Fibroblast of peridontal ligament (primary cell): ENCODE data around the gene ISY1.

Source experiments
- DNase-seq: peaks from one replicate; pipeline ENCODE4 v3.0.0-alpha.2; 2010; ENCODE audit errors: extremely low read depth

The ISY1 gene

DNA sequence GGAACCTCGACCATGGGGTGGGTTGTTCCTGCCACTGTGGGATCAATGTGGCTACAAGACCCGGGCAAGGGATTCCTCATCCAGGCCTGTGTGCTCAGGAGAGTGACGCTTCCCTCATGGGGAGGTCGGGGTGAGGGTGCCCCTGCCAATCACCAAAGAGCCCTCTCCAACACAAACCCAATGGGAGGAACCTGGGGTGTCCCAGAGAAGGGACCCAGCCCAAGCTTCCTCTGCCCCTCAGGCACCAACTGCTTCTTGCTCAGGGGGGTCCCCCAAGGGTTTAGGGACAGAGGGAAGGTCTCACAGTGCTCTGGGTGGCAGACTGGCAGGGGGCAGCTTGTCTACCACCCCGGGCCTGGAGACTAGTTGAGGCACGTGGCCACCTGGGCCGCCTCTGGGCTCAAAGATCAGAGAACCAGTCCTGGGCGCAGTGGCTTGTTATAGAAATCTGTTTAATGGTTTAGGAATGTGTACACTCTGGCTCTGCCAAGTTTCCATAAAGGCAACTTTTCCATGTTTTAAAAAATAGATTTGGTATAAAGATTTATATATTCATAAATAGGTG is 73.6 kb downstream of the ISY1 start:
- DNase-seq, result peak; percentile 32

GRCh38 chr3:129085818-129086217 is 75.0 kb downstream of the ISY1 start:
- no peak for DNase-seq

DNA sequence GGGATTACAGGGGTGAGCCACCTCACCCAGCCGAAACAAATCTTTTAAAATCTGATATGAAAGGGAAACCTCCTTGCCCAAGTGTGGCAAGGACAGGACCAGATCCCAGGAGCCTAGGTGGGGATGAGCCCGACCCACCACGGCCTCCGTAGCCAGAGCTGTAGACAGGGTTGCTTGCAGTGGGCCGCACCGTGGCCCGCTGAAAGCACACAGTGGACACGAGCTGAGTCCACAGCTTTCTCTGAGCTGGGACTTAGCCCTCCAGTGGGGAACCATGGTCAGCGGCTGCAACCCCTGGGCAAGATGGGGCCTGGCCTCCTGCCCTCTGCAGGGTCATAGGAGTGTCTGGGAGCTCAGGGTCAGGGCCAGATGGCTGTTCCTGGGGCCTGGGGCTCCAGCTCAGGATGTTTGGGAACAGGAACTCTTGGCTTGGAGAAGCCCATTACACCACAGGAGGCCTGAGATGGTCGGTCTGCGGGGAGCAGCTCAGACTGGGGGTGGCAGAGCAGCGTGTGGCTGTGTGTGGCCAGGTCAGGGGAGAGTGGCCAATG is 75.6 kb downstream of the ISY1 start:
- no peak for DNase-seq

DNA sequence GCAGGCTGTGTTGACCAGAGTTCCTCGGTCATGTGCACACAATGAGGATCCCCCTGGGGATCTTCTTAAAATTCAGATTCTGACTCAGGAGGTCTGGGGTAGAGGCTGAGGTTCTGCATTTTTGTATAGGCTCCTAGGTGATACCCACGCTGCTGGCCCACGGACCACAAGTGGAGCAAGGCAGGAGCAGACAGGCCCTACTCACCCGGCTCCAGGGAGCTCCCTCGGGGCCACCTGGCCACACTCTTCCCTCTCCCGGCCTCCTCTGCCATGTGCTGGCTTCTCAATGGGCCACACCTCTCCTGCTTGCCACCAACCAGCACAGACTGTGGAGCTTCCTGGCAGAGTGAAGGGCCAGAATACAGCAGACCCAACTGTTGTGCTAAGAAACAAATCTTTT is 76.4 kb downstream of the ISY1 start:
- no peak for DNase-seq

DNA sequence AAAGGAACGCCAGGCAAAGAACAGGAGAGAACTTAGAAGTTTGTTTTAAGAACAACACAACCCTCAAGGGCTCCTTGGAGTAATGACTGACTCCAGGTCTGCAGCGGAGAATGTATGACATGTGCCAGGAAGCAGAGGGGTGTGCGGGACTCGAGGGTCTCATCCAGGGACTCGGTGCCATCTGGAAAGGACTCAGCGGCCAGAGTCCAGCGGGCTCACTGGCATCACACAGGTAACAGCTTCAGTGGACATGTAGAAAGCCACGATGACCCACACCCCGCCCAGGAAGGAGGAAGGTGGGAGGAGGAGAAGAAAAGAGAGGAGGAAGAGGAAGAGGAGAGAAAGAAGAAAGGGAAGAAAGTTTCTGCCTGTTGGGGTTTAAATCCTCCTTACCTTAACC is 78.8 kb downstream of the ISY1 start:
- DNase-seq, result no peak

DNA sequence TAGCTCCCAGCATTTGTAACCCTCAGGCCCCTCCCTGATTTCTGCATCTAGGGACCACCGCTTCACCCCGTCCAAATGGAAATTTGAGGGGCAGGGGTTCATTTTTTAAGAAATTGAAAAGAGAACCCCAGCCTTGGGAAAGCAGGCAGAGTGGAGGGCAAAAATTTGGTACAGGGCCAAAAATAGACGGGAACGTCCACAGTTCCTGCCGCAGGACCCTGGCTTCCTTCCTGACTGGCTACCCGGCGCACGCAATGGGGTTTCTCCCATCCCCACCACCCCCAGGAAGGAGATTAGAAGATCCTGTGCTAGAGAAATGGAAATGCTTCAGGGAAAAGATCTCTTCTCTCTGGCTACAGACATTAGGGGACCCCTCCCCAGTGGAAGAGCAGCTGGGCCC is 79.4 kb downstream of the ISY1 start:
- DNase-seq, result no peak

DNA sequence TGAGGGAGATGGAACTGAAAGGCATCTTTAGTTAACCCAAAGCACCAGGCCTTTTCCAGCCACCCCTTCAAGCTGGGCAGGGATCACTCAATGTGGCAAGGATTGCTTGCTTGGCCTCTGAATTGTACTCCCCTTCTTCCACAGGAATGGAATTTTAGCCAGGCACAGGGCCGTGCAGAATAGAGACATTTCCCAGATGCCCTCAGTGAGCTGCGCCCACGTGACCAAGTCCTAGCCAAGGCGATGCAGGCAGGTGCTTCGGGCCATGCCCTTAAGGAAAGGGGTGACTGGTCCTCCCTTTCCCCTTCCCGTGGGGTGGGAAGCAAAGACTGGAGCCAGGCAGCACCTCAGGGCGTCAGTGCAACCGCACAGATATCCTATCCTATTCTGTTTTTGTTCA is 82.4 kb downstream of the ISY1 start:
- no peak for DNase-seq
